Activated T-cell treated with anti-CD3 and anti-CD28 coated beads, Interleukin-2, amount 50 U/mL, for 48 hours (primary cell): ENCODE measurements around the gene ZNRF2.

Experiments used
- DNase-seq, 2 experiments: peaks; one replicate each; pipeline ENCODE4 v3.0.0-alpha.2; 2020

The ZNRF2 gene

DNA sequence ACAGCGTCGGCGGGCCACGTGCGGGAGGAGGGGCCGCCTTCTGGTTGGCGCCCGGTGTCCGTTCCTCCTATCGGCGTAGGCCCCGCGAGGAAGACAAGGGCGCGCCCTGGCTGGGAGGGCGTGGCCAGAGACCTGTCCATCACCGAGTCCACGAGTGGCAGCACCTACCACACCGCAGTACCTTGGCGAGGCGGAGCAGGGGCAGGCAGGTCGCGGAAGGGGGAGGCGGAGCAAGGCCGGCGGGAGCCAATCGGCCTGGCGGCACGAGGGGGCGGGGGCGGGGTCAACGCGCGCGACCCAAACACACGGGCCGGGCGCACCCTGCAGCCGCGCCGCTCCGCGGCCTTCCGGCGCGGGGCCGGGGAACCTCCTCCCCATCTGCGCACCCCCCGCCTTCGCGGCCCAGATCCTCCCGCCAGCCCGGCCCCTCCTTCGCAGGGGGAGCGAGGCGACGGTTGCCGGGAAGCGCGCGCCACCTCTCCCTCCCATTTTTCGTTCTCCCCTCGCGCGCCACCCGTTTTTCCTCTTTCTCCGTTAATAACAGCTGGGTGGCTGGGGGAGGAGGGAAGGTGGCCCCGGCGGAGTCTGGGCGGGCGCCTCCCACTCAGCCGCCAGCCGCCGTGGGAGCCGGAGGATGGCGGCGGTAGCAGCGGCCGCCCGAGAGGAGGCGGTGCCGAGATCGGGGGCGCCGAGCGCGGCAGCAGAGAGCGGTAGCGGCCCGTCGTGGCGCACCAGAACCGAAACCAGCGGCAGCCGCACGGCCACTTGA is at the start of gene ZNRF2:
Gene ZNRF2, plus strand, starts transcription at position 300 of the 769 bp plus-strand sequence. CDS start 761 bp downstream, outside the sequence.
- peak; percentile 98 to 99 for DNase-seq

DNA sequence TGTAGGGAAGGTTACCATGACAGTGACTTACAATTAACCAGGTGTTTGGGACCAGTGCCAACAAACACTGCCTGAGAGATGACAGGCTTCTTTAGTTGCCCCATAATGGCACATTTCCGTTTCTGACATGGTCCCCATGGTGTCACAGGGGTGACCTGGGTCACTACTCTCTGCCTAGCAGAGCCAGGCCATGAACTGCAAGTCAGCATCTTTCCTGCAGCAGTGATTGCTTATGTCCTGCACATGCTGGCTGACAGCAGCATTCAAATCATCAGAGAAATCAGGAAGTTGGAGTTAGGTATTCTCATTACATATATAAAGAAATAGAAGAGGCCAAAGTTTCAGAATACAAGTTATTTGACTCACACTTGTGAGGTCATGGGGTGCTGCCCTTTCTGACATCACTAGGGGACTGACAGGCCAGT is 47.1 kb upstream of the ZNRF2 start:
- DNase-seq, result no peak

DNA sequence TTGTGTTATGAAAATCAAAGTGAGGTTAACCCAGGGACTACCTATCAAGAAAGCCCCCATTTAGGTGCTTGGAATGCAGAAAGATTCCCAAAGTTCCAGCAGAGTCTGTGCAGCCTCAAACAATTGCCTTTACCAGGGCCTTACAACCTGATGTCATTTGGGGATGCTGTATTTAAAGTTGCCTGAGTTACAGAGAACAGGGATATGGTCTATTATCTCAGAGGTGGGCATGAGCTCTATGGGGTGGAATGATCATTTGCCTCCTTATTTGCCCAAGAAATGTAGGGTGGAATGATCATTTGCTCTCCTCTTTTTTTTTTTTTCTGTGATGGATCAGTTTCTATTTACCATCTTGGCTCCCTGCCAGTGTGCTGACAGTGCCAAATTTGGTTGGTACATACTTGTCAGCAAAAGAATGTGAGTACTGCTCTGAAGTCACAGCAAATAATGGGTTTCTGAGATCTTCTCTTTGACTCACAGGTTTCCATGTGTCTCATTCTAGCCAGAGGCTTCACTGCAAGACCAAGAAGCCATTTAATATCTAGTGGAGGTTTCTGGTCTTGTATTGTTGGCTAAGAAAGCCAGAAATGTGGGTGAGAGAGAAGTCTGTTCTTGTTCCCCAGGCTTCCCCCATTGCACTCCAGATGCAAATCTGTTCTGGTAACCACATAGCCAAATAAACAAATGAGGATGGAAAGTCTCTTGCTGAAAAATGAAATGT is 45.5 kb upstream of the ZNRF2 start:
- DNase-seq, result peak; percentile 56 to 61

GRCh38 chr7:30240106-30240800 is 44.1 kb upstream of the ZNRF2 start:
- no peak for DNase-seq

DNA sequence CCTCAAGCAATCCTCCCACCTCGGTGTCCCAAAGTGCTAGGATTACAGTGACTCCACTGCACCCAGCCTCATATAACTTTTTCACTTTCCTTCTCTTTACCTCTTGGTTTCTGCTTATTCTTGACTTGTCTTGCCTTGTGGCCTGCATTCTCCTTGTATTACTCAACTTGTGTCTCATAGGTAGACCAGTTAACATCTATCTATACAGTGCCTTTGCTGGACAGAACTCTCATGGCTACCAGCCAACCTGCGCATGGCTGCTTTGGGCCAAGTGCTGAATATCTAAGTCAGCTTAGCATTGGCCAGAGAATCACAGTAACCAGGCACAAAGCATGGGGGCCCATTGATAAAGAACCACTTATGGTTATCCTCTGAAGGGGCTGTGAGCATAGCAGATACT is 42.6 kb upstream of the ZNRF2 start:
- no peak for DNase-seq

DNA sequence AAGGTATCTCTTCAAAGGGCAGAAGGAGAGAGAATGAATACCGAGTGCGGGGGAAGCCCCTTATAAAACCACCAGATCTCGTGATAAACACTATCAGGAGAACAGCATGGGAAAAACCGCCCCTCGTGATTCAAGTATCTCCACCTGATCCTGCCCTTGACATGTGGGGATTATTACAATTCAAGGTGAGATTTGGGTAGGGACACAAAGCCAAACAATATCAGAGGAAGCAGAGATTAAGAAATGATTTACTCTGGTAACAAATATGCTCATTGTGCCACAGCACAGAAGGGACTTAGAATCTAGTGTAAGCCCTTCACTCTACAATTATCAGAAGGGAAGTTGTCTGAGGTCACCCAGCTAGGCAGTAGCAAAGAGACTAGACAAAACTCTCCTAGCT is 40.1 kb upstream of the ZNRF2 start:
- no peak for DNase-seq

GRCh38 chr7:30245913-30246312 is 38.5 kb upstream of the ZNRF2 start:
- DNase-seq, result no peak

GRCh38 chr7:30246392-30246791 is 38.0 kb upstream of the ZNRF2 start:
- DNase-seq, result no peak

DNA sequence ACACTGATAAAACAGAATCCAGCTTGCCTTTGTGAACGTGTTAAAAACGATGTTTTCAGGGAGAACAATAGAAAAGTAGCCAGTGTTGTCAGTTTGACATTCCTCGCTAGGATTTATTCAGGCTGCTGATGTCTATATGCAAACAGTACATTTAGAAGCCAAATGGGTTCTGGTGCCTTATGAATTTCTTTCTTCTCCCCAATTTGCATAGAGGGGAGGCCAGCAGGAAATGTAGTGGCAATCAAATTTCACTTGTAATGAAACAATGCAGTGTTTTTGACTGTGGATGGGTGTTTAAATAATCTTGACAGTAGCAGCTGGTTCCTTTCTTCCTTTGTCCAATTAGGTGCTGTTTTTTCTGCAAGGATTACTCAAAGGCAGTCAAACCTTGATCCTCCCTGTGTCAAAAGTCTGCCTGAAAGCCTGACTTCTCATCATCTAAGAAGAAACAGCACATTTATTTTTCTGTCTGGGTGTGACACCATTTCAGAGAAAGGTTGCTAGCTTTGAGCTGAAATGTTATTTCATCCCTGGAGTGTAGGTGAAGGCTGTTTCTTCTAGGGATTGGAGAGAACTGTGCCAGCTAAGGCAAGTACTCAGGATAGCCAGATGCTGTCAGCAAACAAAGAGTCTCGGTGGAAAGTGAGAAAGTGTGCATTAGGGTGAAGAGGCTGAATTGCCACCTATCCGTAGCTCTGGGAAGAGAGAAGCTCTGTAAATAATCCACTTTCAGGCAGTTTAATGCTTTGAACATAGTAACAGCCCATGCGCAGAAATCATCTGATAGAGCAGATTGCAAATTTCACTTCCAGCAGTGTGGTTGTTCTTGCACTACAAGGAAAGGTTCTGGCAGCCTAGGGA is 36.6 kb upstream of the ZNRF2 start:
- DNase-seq, result no peak

DNA sequence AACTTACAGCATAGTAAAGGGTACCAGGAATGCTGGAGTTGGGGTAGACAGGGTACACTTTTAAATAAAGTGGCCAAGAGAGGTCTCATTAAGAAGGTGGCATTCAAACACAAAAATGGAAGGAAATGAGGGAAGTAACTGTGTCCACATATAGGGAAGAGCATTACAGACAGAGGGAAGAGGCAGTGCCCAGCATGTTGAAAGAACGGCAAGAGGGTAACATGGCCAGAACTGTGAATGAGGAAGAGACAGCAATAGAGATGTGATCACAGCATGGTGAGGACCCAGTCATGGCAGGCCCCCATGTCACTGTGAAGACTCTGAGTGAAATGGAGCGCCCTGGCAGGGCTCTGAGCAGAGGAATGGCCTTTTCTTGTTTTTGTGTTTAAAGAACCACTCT is 35.1 kb upstream of the ZNRF2 start:
- no peak for DNase-seq

DNA sequence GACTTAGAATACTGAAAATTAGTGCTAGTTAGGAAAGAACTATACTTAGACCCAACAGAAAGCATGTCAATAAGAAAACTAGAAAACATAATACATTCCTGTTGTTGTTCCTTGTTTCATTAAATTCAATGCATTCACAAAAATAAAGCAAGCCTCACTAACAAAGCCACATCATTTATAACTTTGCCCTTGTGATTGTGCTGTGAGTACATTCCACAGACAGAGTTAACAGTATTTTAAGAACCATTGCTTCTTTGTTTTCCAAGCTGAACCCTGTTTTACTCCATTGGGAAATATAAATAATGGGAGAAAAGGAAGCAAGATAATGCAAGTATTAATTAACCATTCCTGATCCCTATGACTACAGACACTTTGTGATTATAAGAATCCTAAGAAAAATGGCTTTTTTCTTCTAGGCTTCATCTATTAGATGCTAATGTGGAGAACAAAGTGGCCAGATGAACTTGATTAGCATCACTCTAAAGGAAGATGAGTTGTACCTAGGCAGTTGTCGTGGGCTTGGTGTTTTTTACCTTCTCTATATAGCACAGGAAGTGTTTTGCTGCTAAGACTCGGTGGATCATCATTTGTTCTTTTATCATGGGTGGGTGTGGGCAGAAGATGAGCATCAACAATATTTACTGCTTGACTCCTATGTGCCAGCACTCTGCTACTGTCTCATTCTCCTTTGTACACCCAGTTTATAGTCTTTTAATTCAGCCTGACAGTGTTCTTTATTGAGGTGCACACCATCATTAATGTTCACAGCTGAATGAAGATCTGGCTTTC is 34.2 kb upstream of the ZNRF2 start:
- DNase-seq, result no peak

DNA sequence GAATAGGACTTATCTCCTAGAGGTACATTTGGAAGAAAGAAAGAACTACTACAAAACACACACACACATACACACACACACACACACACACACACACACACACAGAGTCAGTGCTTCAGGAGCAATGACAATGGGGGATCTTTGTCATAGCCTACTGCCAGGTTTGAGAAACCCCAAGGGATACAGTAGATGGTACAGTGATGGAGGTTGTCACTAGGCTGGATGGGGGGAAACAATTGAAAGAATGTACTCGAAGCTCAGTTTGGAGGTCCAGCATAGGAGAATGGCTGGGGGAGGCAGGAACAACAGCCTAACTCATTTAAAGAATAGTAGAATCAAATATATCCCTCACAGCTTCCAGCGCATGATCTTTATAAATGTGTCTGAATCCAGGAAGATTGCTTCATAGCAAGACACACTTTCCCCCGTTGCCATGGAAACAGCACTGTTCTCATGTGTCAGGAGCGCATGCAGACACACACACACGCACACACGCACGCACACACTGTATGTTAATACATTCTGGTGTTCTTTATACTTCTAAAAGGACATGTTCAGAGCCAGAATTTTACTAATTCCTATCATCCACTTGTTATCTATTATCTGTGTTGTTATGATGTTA is 32.6 kb upstream of the ZNRF2 start:
- DNase-seq, result no peak

DNA sequence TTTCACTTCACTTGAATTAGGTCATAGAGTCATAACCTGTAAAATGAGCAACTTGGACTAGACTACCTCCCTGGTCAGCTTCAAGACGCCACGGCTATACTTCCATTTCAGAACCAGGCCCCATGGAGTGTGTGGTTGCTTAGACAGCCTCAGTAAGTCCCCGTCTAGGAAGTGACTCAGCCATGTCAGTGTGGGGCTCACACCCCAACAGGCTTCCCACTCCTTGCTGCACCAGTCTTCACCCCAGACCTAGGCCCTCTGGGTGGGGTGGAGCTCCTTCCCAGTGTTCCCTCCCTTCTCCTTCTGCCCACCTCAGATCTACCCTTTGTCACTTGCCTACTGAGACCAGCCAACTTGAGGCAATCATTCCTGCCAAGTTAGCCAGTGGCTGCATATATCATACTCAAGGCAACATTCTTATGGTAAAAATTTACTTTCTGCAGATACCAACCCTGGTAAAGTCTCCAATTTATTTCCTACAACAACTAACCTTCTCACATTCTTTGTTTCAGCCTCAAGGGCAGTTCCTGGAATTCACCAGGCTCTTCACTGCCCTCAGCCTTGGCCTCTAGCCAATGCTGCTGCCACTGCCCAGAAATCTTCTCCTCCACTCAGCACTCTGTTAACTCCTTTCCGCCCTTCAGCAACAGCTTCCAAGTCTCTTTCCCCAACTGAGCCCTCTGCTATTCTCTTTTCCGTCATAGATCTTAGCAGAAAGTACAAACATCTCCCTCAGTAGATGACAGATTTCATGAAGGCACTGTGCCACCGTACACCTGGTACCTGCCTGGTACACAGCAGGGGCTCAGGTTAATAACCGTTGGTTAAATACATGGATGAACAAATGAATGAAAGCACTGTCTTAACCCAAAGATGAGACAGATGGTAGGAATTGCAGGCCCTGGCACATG is 31.3 kb upstream of the ZNRF2 start:
- DNase-seq, result peak in 1 of 2 experiments; percentile 22

GRCh38 chr7:30253796-30254165 is 30.6 kb upstream of the ZNRF2 start:
- DNase-seq, result no peak

DNA sequence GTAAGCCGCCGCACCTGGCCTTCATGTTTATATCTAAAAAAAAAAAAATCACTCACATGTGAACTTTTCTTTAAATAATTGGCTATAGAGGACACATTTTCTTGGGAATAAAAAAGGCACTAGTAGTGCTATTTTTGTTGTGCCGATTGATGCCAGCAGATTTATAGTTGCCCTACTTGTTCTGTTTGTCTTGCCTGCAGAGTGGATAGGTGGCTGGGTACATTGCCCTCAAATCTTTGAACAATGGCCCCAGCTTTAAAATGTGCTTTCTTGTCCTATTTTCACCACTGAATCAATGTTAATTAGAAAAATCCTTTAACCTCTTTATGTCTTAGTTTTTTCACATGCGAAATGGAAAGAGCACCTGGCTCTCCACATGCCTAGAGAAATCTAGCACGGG is 30.1 kb upstream of the ZNRF2 start:
- no peak for DNase-seq

DNA sequence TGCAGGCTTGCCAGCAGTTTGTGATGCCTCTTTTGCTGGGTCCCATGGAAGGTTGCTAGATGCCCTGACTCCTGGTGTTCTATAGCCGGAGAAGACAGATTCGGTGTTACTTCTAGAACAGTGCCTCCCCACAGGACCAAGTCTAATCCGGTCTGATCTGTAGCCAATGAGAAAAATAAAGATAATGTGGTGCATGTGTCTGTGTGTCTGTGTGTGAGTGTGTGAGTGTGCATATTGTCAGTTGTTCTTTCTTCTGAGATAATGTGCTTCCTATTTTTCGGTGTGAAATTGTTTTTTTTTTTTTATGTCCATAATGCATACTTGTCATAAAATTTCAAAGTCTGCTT is 29.7 kb upstream of the ZNRF2 start:
- no peak for DNase-seq

DNA sequence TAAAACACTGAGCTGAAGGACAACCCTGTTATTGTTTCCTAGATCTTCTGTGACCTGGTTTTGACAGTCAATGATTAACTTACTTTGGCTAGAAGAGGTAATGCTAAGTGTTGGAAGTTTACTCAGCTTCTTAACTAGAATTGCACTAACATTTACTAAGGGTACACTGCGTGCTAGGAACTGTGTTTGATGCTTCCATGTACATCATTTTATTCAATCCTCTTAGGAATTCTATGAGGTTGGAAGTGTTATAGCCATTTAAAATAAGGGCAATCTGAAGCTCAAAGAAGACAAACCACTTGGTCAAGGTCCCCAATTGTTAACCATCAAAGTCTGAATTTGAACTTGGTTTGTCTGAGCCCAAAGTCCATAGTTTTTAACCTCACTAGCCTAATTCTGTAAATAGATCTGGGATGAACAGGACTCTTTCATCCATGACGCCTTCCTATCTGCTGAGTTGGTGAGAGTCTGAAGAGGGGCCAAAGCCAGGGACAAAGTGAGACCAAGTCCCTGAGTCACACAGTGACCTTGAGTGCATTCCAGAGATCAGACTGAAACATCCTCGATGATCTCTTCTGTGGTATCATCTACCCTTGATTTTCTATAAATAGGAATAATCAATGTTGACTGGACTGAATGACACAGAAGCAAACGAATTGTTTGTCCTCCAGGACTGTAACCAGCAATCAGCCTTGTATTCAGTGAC is 29.2 kb upstream of the ZNRF2 start:
- DNase-seq, result no peak

- DNase-seq, result no peak
These were observed 28.0 kb upstream of the ZNRF2 start for GRCh38 chr7:30256349-30256858.

DNA sequence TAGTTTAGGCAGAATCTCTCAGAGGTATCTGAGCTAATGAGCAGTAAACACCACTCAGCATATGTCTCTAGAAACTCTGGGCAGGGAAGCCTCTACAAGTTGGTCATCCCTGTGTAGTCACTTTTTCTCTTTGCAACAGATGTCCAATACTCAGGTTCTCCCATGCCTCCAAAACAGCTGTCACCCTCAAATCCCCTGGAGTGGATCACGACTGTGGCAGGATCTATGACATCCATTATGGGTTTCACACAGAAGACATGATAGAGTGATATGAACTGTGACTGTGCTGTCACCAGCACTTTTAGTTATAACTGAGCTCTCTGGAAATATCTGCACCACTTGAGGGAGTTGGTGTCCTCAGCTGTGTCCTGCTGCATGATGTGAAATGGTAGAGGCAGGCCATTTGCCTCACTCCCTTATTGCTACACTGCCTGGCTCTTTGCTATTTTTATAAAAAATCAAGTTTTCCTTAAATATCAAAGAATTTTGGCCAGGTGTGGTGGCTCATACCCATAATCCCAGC is 24.1 kb upstream of the ZNRF2 start:
- DNase-seq, result no peak
